Spleen (tissue), 7 donors: ENCODE data around the gene CMTM8.

Experiments used
- POLR2A ChIP-seq, 3 donors: fragments of 450-650 bp; IDR thresholded peaks; one replicate each; pipeline ENCODE4 v1.5.1; 2017; ENCODE audit warnings: antibody characterized with exemption in 3 of 3, mild to moderate bottlenecking in 1 of 3
- POLR2AphosphoS5 ChIP-seq, 3 donors: sonication (generic); formaldehyde crosslinking; IDR thresholded peaks; one replicate each; pipeline ENCODE4 v1.5.1; 2017; ENCODE audit warnings: antibody characterized with exemption in 3 of 3
- TF ChIP-seq, protein P1 (sequence below), 11 experiments: fragments of 200-600 bp in 7 of 11; fragments of 450-650 bp in 4 of 11; sonication (generic) in 4 of 11; IDR thresholded peaks in 8 of 11; conservative IDR thresholded peaks in 3 of 11; 1 replicate in 7 of 11; 2 replicates in 4 of 11; pipeline versions ENCODE4 v1.4.0 to v1.8.0; 2016 to 2021; ENCODE audit warnings: antibody characterized with exemption in 11 of 11, inconsistent platforms in 4 of 11, mild to moderate bottlenecking in 1 of 11
- donor health status: DM: no; HTN: no; CAD: no; lungs with moderate emphysema.
- donor health status: DM: no; HTN: no; CAD: no.
- donor health status: DM: no; HTN: no; CAD: no.

DNA sequence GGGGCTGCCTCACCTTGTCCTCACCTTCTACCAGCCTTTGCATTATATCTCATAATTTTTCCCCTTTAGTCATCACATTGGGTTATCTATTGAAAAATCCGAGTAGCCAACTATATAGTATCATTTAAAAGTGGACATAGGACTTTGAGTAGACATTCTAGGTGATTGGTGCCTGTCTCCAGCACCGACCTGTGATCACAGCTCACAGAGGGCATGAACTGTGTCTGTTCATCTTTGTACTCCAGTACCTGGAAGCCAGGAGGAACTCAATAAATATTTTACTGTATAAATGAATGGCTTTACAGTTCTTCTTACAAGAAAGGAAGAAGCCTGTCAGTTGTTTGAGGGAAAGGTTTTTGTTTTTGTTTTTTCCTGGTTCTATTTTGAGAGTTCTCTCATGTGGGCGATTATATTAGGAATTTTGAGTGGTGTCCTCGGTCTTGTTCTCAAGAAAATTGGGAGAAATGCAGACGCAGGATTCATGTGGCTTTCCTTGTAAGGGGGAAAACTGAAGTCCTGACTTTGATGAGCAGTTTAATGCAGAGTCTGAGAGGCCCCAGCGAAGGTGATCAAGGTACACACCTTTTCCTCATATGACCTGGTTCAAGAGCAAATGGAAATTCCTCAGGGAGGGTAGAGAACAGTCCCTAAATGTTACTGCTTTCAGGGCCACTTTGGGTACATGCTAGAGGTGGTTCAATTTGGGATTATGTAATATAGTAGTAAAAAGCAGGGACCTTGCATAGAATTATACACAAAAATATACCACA lies 46.1 kb downstream of the CMTM8 start:
- TF ChIP-seq, protein P1, sequence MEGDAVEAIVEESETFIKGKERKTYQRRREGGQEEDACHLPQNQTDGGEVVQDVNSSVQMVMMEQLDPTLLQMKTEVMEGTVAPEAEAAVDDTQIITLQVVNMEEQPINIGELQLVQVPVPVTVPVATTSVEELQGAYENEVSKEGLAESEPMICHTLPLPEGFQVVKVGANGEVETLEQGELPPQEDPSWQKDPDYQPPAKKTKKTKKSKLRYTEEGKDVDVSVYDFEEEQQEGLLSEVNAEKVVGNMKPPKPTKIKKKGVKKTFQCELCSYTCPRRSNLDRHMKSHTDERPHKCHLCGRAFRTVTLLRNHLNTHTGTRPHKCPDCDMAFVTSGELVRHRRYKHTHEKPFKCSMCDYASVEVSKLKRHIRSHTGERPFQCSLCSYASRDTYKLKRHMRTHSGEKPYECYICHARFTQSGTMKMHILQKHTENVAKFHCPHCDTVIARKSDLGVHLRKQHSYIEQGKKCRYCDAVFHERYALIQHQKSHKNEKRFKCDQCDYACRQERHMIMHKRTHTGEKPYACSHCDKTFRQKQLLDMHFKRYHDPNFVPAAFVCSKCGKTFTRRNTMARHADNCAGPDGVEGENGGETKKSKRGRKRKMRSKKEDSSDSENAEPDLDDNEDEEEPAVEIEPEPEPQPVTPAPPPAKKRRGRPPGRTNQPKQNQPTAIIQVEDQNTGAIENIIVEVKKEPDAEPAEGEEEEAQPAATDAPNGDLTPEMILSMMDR (IDR thresholded peaks at IDR 0.05 in 8 of 11, conservative IDR thresholded peaks at IDR 0.05 in 3 of 11), result no peak
- no peak for TF ChIP-seq POLR2AphosphoS5 (IDR thresholded peaks at IDR 0.05)
- TF ChIP-seq POLR2A (IDR thresholded peaks at IDR 0.05), result no peak
